Stimulated activated CD8-positive, alpha-beta memory T cell treated with anti-CD3 and anti-CD28 coated beads, Interleukin-4, amount 100 ng/mL, for 4 hours (primary cell): Measurements from ENCODE around the gene METTL24.
"Not testable (repeated sequence)": the region's sequence is repeated elsewhere in the genome, so short reads cannot be mapped to it uniquely, and the experiment has no call there.

ENCODE experiments used
- DNase-seq, 2 donors: peaks; one replicate each; pipeline ENCODE4 v3.0.0-alpha.2; 2020; ENCODE audit warnings: low read depth in 2 of 2, low spot score in 1 of 2

METTL24 gene

DNA sequence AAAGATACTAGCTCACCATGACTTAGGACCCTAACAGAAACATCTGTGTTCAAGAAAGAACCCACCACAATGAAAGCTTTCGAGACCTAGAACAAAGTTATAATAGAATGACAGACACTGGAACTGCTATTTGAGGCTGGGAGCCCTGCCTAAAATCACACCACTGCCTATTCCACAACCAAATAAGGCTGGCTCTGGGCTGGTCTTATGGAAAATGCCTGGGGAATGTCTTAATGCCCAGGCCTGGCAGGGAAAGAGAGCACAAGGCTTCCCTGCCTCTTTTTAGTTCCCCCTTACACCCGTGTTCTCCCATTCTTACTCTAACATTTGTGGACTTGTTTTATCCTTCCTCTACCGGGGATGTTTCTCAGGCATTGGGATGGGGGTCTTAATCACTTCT, 5.6 kb upstream of the METTL24 start:
- DNase-seq: no peak

DNA sequence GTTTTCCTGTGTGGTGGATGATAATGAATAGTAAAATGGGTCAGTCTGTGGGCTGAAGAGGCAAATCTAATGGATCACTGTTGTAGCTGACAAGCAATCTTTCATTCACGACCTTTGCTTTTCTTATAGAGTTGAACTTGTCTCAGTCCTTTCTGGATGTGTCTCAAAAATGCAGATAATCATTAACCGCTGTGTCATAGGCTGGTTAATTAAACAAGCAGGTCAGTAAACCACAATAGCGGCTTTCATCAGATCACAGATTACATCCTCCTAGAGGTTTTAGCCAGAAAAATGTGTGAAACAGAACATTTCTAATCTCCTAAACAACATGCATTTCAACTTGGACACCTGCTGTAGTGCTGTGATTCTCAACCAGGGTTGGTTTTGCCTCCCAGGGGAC, 2.5 kb upstream of the METTL24 start:
- no peak for DNase-seq

DNA sequence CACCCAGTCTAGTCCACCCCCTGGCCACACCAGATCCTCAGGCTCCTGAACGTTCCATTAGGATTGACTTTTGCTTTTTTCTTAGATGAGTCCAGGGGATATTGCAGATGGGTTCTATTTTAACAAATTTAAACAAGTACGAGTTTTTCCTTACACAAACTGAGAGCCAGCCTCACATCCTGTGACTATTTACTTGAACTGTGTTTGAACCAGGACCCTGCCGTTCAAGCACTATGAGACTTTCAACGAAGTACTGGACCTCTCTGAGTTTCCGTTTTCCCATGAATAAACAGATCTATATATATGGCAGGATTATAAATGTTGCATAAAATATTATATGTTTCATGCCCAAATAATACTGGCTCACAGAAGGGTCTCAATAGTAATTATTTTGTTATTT, 1.4 kb upstream of the METTL24 start:
- DNase-seq: no peak

DNA sequence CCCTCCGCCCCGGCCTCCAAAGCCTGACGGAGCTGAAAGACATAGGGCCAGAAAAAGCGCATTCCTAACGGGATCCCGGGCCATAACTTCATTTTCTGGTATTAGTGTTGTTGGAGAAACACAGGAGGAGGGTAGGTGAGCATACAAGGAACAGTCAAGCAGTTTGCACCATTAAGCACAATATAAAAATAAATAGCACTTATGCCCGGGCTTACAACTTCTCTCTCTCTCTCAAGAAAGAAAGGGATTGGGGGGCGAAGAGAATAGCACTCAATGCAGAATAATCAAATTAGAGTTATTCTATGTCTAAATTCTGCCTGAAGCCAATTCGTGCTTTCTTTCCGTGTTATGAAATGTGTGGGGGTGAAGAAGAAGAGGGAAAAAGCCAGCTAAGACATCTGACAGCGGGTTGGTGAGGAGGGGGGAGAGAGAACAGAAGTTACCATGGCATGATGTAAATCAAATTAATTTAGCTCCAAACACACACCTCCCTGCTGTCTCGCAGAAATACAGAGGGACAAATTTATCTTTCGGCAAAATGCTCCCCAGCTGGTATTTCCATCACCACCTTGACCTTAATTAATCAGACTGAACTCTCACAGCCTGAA, 508 bp upstream of the METTL24 start:
- no peak for DNase-seq

DNA sequence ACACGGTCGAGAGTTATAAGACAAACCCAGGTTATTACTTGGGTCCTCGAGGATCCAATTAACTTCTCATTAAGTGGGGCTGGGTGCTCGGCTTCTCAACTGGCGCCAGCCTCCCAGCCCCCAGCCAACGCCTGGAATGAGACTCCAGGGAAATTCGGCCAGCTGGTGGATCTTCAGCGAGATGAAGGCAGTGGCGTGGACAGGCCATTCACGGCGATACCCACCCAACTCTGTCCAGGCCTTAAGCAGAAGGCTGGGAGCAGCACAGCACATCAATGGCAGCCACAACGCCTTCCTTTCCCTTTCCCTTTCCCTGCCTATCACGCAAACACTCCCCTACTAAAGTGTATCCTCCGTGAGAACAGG, 868 bp downstream of the METTL24 start:
- no peak for DNase-seq

DNA sequence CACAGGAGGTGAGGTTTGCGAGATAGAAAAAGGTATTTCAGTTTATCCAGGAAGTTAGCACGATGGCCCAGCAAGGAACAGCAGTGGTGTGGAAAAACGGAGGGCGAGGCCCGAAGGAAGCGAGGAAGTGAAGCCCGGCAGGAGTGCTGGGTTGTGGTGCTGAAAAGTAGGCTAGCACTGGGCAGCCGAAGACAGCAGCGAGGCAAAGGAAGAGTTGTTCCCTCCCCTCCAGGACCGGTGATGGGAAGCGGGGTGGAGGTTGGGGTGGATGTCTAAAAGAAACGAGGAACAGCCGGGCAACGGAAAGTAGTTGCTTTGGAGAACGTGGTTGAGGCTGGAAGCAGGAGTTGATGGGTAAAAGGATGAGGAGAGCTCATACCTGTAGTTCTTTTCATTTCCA, 1.4 kb downstream of the METTL24 start:
- DNase-seq: no peak

DNA sequence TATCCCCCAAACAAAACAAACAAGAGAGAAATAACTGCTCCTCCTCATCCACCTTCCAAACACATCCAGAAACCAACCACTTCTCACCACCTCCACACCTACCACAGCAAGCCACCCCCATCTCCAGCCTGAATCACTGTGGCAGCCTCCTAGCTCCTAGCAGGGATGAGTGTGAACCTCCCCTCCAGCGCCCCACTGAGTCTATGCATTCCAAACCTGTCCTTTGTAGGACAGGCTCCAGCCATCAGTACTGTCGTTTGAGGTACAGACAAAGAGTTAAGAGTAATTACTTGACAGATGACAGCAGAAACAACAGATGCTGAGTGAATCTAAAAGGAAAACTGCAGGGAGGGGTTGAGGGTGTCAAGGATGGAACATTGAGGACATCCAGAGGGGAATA, 2.4 kb downstream of the METTL24 start:
- no peak for DNase-seq

DNA sequence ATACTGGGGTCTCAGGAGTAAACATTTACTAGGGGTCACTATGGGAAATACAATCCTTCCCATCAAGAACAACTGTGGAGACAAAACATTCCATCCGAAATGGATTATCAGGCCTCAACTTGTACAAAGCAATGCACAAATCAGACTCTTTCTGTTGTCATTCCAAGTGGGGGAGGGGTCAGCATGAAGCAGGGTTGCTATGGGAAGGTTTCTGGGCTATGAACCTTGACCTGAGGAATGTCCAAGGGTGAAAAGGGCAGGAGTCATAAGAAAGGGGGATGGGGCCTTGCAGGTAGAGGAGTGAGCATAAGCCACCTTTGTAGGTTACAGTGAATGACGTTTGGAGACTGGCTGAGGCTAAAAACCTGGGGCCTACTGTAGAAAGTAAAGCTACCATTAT, 3.1 kb downstream of the METTL24 start:
- no peak for DNase-seq

DNA sequence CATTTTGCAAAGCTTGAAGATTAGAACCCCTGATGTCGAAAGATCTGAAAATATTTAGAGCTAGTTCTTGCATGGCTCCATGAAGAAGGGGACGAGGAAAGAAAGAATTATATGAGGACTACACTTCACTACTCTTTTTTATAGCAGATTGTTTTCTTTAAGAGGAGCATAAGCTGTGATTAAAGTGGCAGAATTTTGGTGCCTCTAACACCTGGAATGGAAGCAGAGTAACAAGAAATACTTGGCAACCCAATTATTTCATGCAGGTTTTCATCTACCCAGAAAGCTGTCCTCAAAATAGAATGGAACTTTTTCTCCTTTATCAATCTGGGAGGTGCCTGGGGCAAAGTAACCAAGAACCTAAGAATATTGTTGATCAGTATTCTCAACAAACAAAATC, 4.0 kb downstream of the METTL24 start:
- DNase-seq: no peak

DNA sequence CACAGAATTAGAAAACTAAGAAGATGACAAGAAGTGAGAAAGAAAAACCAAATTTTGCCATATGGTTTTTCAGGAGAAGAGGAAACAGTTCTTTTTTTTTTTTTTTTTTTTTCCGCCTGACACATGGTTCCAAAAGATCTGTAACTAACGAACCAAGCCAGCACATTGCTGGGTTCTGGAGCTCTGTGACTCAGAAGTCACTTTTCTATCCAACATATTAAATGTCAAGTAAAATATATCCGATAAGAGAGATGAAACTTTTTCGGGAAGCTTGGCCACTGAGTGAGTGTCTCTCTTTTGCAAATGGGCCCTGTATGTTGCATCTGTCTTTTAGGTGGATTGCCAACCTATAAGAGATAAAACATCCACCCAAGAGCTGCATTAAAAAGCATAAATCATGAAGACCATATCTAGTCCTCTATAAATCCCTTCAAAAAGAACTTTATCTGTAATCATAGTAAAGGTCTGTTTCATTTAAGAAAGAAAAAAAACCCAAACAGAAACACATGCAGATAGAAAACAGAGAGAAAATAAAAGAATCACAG, 4.6 kb downstream of the METTL24 start:
- DNase-seq: no peak

DNA sequence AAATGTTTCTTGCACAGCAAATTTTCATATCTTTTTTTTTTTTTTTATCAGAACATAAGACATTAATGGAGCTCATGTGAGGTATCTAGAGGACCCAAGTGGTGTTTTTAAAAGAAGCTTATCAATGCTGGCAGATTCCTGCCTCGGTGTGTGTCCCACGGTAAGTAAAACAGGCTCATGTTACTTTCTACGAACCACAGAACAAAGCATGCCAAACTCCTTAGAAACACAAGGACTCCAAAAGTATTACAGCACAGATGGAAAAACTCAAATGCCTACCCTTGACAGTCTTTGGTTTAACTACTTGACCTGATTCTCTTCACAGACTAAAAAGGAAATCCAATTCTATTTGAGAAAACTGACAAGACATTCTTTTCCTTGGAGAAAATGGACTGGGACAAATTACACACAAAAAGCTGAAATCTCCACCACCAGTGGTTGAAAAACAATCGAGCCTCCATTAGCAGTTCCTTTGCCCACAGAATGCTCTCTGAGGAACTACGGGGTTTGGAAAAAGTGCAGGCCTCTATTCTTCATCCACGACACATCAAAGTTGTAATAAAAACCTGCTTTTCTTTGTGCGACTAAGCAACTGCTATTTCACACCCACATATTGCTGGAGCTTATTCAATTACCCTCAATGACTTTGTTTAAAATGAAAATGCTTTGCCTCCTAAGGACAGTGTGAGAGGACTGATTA, 5.4 kb downstream of the METTL24 start:
- no peak for DNase-seq

DNA sequence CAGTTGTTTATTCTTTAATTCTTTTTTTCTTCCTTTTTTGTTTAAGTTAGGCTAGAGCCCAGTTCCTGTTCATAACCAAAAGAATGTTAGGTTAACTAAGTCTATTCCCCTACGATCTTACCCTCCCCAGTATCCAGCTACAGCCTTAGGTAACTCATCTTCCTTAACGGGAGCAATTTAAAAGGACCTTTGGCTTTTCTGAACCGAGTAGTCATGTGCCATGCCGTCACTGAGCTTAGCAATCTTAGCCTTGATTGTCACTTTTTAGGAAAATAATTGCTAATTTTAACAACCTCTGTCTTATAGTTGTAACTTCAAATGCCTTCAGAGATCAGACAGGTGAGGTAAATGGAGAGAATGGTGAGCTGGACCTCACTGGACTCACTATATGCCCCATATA, 6.2 kb downstream of the METTL24 start:
- DNase-seq: no peak

DNA sequence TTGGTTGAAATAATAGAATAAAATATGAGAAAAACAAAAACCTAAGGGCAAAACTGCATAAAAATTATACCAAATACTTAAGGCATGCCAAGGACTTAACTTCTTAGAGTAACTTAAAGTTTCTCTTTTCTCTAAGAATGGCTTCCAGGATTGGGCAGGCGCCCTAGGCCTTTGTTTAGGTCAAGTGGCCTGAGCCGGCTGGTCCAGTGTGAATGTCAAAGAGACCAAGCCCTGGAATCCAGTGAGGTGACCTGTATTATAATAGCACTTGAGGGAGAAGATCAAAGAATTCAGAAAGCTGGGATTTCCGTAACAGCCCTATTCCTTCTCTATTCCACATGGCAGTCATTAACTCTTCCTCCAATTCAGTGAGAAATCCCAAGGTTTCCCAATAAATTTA, 6.6 kb downstream of the METTL24 start:
- no peak for DNase-seq

DNA sequence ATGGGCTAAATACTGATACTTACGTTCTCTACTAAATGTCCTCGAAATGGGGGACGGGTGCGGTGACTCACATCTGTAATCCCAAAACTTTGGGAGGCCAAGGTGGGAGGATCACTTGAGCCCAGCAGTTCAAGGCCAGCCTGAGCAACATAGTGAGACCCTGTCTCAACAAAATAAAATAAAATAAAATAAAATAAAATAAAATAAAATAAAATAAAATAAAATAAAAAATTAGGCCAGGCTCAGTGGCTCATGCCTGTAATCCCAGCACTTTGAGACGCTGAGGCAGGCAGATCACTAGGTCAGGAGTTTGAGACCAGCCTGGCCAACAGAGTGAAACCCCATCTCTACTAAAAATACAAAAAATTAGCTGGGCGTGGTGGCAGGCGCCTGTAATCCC, 7.6 kb downstream of the METTL24 start:
- not testable (repeated sequence) for DNase-seq

DNA sequence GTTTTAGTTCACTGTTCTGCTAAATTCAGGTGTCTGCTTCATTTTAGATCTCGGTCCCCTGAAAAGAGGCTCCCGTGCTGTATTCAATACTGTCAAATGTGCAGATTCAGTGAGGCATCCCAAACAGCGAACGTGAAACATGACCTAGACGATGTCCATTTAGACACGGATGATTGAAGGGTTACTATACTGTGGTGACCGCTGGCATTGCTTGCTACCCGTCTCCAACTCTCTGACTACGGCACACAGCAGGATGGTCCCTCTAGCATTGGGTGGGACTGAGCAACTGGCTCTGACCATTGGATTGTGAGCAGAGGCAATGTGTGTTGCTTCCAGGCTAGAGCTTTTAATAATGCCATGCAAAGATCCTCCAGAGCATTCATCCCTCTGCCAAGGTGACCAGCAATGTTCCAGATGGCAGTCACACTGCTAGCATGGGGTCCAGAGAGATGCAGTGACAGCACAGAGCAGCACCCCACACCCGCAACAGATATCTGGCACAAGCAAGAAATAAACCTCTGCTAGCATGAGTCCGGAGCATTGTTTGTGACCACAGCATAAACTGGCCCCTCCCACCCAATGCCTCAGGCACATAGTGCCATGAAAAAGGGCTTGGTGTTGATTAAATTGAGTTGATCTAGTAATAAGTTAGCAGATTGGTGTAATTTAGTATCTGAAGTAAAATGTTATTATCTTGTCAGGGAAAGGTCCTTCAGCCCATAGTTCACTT, 9.0 kb downstream of the METTL24 start:
- no peak for DNase-seq

DNA sequence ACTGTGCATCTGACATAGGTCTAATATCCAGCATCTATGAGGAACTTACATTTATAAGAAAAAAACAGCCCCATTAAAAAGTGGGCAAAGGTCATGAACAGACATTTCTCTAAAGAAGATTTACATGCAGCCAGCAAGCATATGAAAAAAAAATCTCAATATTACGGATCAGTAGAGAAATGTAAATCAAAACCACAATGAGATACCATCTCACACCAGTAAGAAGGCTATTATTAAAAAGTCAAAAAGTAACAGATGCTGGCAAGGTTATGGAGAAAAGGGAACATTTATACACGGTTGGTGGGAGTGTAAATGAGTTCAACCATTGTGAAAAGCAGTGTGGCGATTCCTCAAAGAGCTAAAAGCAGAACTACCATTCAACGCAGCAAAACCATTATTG, 13.1 kb downstream of the METTL24 start:
- no peak for DNase-seq

DNA sequence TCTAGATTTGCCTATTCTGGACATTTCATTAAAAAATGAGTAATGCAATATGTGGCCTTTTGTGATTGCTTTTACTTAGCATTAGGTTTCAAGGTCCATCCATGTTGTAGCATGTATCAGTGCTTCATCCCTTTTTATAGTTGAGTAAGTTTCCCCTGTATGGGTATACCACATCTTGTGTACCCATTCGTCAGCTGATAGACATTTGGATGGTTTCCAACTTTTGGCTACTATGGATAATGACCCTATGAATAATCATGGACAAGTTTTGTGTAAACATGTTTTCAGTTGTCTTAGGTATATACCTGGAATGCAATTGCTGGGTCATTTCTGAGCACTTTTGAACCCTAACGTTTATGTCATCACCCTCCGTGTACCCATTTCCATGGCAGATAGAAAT, 15.4 kb downstream of the METTL24 start:
- DNase-seq: no peak

DNA sequence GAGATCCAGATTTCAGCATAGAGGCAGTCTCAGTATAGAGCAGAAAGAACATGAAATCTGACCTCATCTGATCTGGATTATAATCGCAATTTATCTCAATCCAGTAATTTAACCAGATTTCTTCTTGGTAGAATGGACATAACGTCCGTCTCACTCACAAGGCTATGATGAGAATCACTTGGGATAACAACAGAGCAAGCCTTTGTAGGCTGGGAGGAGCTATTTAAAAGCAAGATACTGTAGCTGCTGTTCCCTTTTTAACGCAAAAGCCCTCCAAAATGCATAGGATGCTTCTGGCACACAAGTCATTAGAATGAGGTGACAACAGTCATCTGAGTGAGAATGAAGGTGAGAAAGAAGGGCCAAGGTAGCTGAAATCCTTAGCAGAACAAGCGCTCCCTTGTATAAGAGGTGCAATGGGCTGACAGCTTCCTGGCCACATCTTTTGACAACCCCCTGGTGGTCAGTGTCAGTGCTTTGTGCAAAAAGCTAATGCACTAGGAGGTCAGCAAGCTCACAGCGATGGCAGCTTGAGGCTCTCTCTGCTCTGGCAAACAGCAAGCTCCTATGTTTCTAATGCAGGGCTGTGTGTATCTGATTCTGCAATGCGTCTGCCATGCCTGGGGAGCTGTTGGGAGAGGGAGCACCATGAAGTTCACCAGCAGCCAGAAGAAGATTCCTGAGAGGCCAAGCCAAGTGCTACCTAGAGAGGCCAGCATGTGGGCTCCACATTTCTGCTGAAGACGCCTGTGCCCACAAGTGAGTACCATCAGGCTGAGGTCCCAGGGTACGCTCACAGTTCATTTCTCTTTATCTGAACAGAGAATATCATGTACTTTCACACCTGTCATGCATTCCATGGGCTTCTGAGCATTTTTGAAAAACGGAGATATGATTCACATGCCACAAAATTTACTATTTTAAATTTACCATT, 16.2 kb downstream of the METTL24 start:
- no peak for DNase-seq

DNA sequence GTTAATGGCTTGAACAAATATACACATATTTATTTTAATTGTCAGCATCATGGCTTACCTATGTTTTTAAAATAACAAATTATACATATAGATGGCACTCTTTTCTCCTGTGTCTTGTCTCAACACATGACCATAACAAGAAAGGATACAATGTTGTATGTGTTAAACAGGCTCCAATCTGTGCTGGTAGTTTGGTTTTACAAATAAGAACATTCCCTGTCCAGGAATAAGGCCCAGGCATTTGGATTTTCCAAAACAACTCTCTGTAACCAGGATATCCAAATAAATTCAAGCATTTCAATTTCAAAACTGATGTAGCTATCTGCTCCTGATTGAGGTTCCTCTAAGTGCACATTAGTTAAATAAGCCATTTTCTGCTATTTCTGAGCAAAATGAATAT, 17.1 kb downstream of the METTL24 start:
- DNase-seq: no peak

DNA sequence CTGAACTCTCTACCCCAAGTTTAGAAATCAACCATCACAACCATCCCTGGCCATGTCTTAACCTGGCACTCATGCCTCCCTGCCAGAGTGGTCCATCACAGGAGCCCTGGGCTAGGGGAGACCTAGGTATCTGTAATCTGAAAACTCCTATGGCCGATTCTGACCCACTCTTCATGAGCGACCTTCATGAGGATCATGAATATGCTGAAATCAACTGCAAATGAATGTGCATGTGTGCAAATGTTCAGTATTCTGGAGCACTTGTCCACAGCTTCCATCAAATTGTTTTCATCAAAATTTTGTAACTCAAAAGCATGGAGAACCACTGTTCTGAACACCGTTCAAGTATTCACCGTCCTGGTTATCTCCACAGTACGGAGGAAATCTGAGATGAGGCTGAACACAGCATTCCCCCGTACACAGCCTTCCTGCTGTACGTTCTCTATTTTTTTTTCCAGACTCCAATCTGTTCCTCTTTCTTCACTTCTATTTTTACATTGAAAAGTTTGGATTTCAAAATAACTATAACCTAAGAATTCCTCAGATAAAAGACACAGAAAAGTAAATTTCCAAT, 17.7 kb downstream of the METTL24 start:
- no peak for DNase-seq
